HepG2 (cell line): ENCODE measurements around the gene C1QC. TPM values are rescaled to one million over a fixed set of nuclear protein-coding genes. Genes with fewer than 3 reads are reported as not detected.

Experiments
- ATAC-seq: fragments of 200-7000 bp; cut with Tn5 transposase; 3 replicates; pipeline ENCODE4 v1.9.1; 2020; ENCODE audit warnings: mild to moderate bottlenecking, moderate library complexity
- BruUV-seq: library from RNA; stranded (reverse); fragments of 400-500 nt; replicated peaks from 2 replicates; lab custom pipeline; 2021; lab: Mats Ljungman, UMichigan
- CTCF ChIA-PET: fragments of 300-600 bp; formaldehyde crosslinking; extraction: SDS; loops from one replicate; lab custom pipeline; 2021; ENCODE audit warnings: low total read pairs, inconsistent platforms, low intra/inter-chr PET ratio; lab: Yijun Ruan, JAX
- POLR2A ChIA-PET: fragments of 350-600 bp; sonication (Branson Sonifier 250); formaldehyde crosslinking; loops from one replicate; lab custom pipeline; 2020; ENCODE audit warnings: antibody characterized with exemption, inconsistent platforms; lab: Yijun Ruan, JAX
- DNase-seq: peaks from one replicate; pipeline ENCODE4 v3.0.0-alpha.2; 2015; ENCODE audit warnings: low spot score
- FAIRE-seq: peaks from 3 replicates; lab custom pipeline; 2011; peaks lifted over from hg19 to GRCh38; lab: Jason Lieb, UNC
- H2AFZ ChIP-seq: one replicate; pipeline ENCODE4 v1.6.1; 2011; ENCODE audit warnings: low read length, inconsistent platforms
- H3K27ac ChIP-seq: fragments of 300-600 bp; 3 replicates; pipeline ENCODE4 v1.8.0; 2011; ENCODE audit warnings: mixed run types, mild to moderate bottlenecking, mixed read lengths, low read length, inconsistent platforms; ENCODE audit not compliant: insufficient read depth; ENCODE audit errors: extremely low read length
- H3K27me3 ChIP-seq, 2 experiments: fragments of 200-600 bp in 1 of 2; 2 replicates in 1 of 2; 3 replicates in 1 of 2; pipeline versions ENCODE4 v1.6.0 to v1.8.0; 2011; ENCODE audit warnings: low read length in 2 of 2, mild to moderate bottlenecking in 2 of 2, moderate library complexity in 2 of 2, inconsistent platforms in 1 of 2; ENCODE audit not compliant: insufficient read depth in 2 of 2, control insufficient read depth in 1 of 2
- H3K36me3 ChIP-seq, 2 experiments: fragments of 200-600 bp in 1 of 2; replicated peaks in 1 of 2; 2 replicates in 1 of 2; 3 replicates in 1 of 2; pipeline versions ENCODE4 v1.5.1 to v1.8.0; 2011; ENCODE audit warnings: low read length in 2 of 2, inconsistent platforms in 1 of 2; ENCODE audit not compliant: insufficient read depth in 2 of 2, control insufficient read depth in 1 of 2
- H3K4me1 ChIP-seq: 2 replicates; pipeline ENCODE4 v1.5.1; 2012; ENCODE audit warnings: low read length, inconsistent platforms; ENCODE audit not compliant: insufficient read depth
- H3K4me2 ChIP-seq: 2 replicates; pipeline ENCODE4 v1.6.0; 2011; ENCODE audit warnings: low read depth, low read length, inconsistent platforms
- H3K4me3 ChIP-seq, 3 experiments: fragments of 200-600 bp in 1 of 3; sonication (generic), shearing (Covaris generic) in 1 of 3; replicated peaks in 1 of 3; 2 replicates each; pipeline ENCODE4 v1.5.1; 2011 to 2016; ENCODE audit warnings: low read length in 3 of 3, inconsistent platforms in 2 of 3, low read depth in 2 of 3, mild to moderate bottlenecking in 2 of 3, control low read depth in 1 of 3, mixed read lengths in 1 of 3; ENCODE audit not compliant: insufficient read depth in 1 of 3
- H3K79me2 ChIP-seq: one replicate; pipeline ENCODE4 v1.6.1; 2011; ENCODE audit warnings: low read length, inconsistent platforms; ENCODE audit not compliant: insufficient read depth
- H3K9ac ChIP-seq: 2 replicates; pipeline ENCODE4 v1.6.0; 2011; ENCODE audit warnings: mild to moderate bottlenecking, low read depth, low read length, inconsistent platforms; ENCODE audit not compliant: insufficient read depth
- H3K9me3 ChIP-seq: 2 replicates; pipeline ENCODE4 v1.5.1; 2012; ENCODE audit warnings: mild to moderate bottlenecking, low read length
- H4K20me1 ChIP-seq: 2 replicates; pipeline ENCODE4 v1.6.0; 2011; ENCODE audit warnings: inconsistent platforms, mild to moderate bottlenecking, low read length, moderate library complexity; ENCODE audit not compliant: insufficient read depth
- CBX2 ChIP-seq, 2 experiments: fragments of 200-600 bp in 1 of 2; sonication (generic); formaldehyde crosslinking in 1 of 2; IDR thresholded peaks; 2 replicates each; pipeline versions ENCODE4 v1.7.0 to v1.8.1; 2018 to 2022; ENCODE audit warnings: low read depth in 2 of 2, low read length in 1 of 2, mild to moderate bottlenecking in 1 of 2, missing genetic modification reagents in 1 of 2
- GFI1 ChIP-seq: sonication (generic); formaldehyde crosslinking; IDR thresholded peaks from 2 replicates; pipeline ENCODE4 v1.5.0; 2020; ENCODE audit warnings: missing genetic modification reagents, mild to moderate bottlenecking, borderline replicate concordance
- HMG20A ChIP-seq: IDR thresholded peaks from 2 replicates; pipeline ENCODE4 v1.6.1; 2016; ENCODE audit warnings: borderline replicate concordance
- HNF1B ChIP-seq: sonication (generic); formaldehyde crosslinking; IDR thresholded peaks from 2 replicates; pipeline ENCODE4 v1.5.1; 2020; ENCODE audit warnings: mild to moderate bottlenecking, moderate library complexity, missing genetic modification reagents
- KDM2A ChIP-seq: sonication (generic); formaldehyde crosslinking; IDR thresholded peaks from 2 replicates; pipeline ENCODE4 v1.4.0; 2020; ENCODE audit warnings: low read depth, missing genetic modification reagents, borderline replicate concordance
- PHF21A ChIP-seq: sonication (generic); formaldehyde crosslinking; IDR thresholded peaks from 2 replicates; pipeline ENCODE4 v1.5.0; 2020; ENCODE audit warnings: mild to moderate bottlenecking, missing genetic modification reagents
- PTBP1 ChIP-seq: fragments of 200-400 bp; formaldehyde crosslinking; IDR thresholded peaks from 2 replicates; pipeline ENCODE4 v1.6.1; 2018; ENCODE audit warnings: low read length, low read depth; ENCODE audit not compliant: poor library complexity, severe bottlenecking
- TCF7L2 ChIP-seq: IDR thresholded peaks from 2 replicates; pipeline ENCODE4 v1.6.1; 2011; ENCODE audit warnings: mild to moderate bottlenecking, low read depth, low read length, moderate library complexity
- ZNF20 ChIP-seq: sonication (generic); formaldehyde crosslinking; IDR thresholded peaks from 2 replicates; pipeline ENCODE4 v1.4.0; 2020; ENCODE audit warnings: mild to moderate bottlenecking, moderate library complexity, missing genetic modification reagents
- ZNF232 ChIP-seq: sonication (generic); formaldehyde crosslinking; IDR thresholded peaks from 2 replicates; pipeline ENCODE4 v1.4.0; 2020; ENCODE audit warnings: missing genetic modification reagents, borderline replicate concordance
- ZNF407 ChIP-seq: sonication (generic); formaldehyde crosslinking; IDR thresholded peaks from one replicate; pipeline ENCODE4 v1.5.1; 2020; ENCODE audit warnings: mild to moderate bottlenecking, missing genetic modification reagents; ENCODE audit errors: not compliant biosample characterization
- ZNF468 ChIP-seq: sonication (generic); formaldehyde crosslinking; IDR thresholded peaks from 2 replicates; pipeline ENCODE4 v1.8.0; 2022; ENCODE audit warnings: mild to moderate bottlenecking, moderate library complexity, missing genetic modification reagents
- ZNF691 ChIP-seq: sonication (generic); formaldehyde crosslinking; IDR thresholded peaks from 2 replicates; pipeline ENCODE4 v1.4.0; 2020; ENCODE audit warnings: missing genetic modification reagents, low read depth, mild to moderate bottlenecking, borderline replicate concordance
- ZNF747 ChIP-seq: sonication (generic); formaldehyde crosslinking; IDR thresholded peaks from 2 replicates; pipeline ENCODE4 v1.8.1; 2023; ENCODE audit warnings: missing genetic modification reagents, mild to moderate bottlenecking, borderline replicate concordance
- WGBS: methylation state at CpG from one replicate; pipeline ENCODE4 v1.1.6; 2017; ENCODE audit warnings: low lambda C conversion rate; 5-methylcytosine and 5-hydroxymethylcytosine counted together
- in situ Hi-C: cut with HindIII; loops from 2 replicates; pipeline ENCODE4 v1.10.0; 2017; ENCODE audit warnings: low pct_unique_long_range_greater_than_20kb; ENCODE audit not compliant: extremely low pct_ligation_motif_present
- intact Hi-C: fragments of 100-400 bp; cut with micrococcal nuclease; formaldehyde crosslinking; loops from one replicate; pipeline ENCODE4 v1.10.0; 2022; ENCODE audit not compliant: unreplicated experiment
- polyA plus RNA-seq, 8 experiments: library from polyadenylated mRNA; depleted of rRNA in 3 of 8; stranded (reverse) in 7 of 8; unstranded in 1 of 8; fragments of >200 nt; fragmentation: Illumina TruSeq in 4 of 8; extraction: Trizol in 4 of 8; gene quantifications; 2 replicates each; pipeline versions ENCODE4 v1.2.1 to v1.2.3, GENCODE V29; 2011 to 2016; ENCODE audit warnings: low read depth in 4 of 8, missing spikeins in 1 of 8, mixed read lengths in 1 of 8; ENCODE audit not compliant: insufficient read depth in 1 of 8
- total RNA-seq, 5 experiments: library from RNA; depleted of rRNA; stranded (reverse); fragments of >200 nt; fragmentation: Illumina TruSeq; extraction: Trizol; gene quantifications; 2 replicates each; pipeline ENCODE4 v1.2.3, GENCODE V29; 2016; ENCODE audit warnings: low read depth in 1 of 5

The C1QC gene
- total and polyA plus RNA-seq, 2 of the 13 experiments (the other 11 are each of a cell fraction or from before 2014, with no cell fraction given) = not detected

GRCh38 chr1:22601610-22602009, 41.8 kb upstream of the C1QC start:
- Histone ChIP-seq H3K27ac (no peak overlapping the region), H2AFZ (no peak overlapping the region), H3K4me3 (no peak overlapping the region), H3K36me3 (no peaks in the 10 kb centered on the region), H3K9me3 (no peaks in the 10 kb centered on the region), H3K4me1 (no peaks in the 10 kb centered on the region), H3K9ac (no peak overlapping the region), H4K20me1 (no peaks in the 10 kb centered on the region), H3K79me2 (no peaks in the 10 kb centered on the region), H3K4me2 (no peak overlapping the region), H3K27me3 (peaks cover 20 to 66% of the 10 kb centered on the region in 2 experiments; a peak in 4 of 5 replicates)
- FAIRE-seq (no peak), ATAC-seq (no peak), DNase-seq (no peak)
- intact Hi-C loops = no loop called here
- in situ Hi-C loops = no loop called here
- ChIA-PET POLR2A (no interaction called here), CTCF (no interaction called here)
- BruUV-seq = no TSS peak
- WGBS = 20% methylated on average over 1 of the region's 12 CpGs
- TF ChIP-seq KDM2A (no peak), PTBP1 (no peak), HNF1B (no peak), ZNF232 (CRISPR knock-in tag) (no peak), ZNF20 (CRISPR knock-in tag) (no peak), GFI1 (CRISPR knock-in tag) (no peak), HMG20A (CRISPR knock-in tag) (no peak), ZNF691 (CRISPR knock-in tag) (no peak), TCF7L2 (no peak), CBX2 (IDR thresholded peaks at IDR 0.05; ENCODE audit: low read depth, low read length) (no peak), CBX2 (CRISPR knock-in tag; IDR thresholded peaks at IDR 0.05; ENCODE audit: low read depth) (no peak), PHF21A (no peak), ZNF747 (no peak), ZNF407 (no peak), ZNF468 (CRISPR knock-in tag) (no peak)
